ENCODE measurements around the gene FAIM2. TPM values are rescaled to one million over a fixed set of nuclear protein-coding genes. Genes with fewer than 3 reads are reported as not detected.

Gene FAIM2
- total RNA-seq, 1 donor from 2014 or later: not detected

GRCh38 chr12:49843876-49844437, 59.7 kb downstream of the FAIM2 start:
- no peak for TF ChIP-seq CTCF (conservative IDR thresholded peaks at IDR 0.05; ENCODE audit: low read depth, low read length)
- no peak overlapping the region for H3K4me3 ChIP-seq (ENCODE audit: low read depth, low read length)
- DNase-seq (ENCODE audit: low read depth): no peak

- DNase-seq (ENCODE audit: low read depth): no peak
- peak overlapping the region; percentile 83 for H3K4me3 ChIP-seq (ENCODE audit: low read depth, low read length)
- TF ChIP-seq CTCF (conservative IDR thresholded peaks at IDR 0.05; ENCODE audit: low read depth, low read length): no peak
Observed at GRCh38 chr12:49843411-49843810, 60.3 kb downstream of the FAIM2 start.

GRCh38 chr12:49842519-49843352, 61.0 kb downstream of the FAIM2 start, which contains the start of gene BCDIN3D:
Gene BCDIN3D, minus strand, starts transcription at chr12:49843106. Its CDS starts 19 bp downstream, at chr12:49843087.
- TF ChIP-seq CTCF (conservative IDR thresholded peaks at IDR 0.05; ENCODE audit: low read depth, low read length): no peak
- peak within 1 kb of the TSS; percentile 83 for H3K4me3 ChIP-seq (ENCODE audit: low read depth, low read length)
- peak; percentile 53 for DNase-seq (ENCODE audit: low read depth)

- H3K4me3 ChIP-seq (ENCODE audit: low read depth, low read length): no peak overlapping the region
- TF ChIP-seq CTCF (conservative IDR thresholded peaks at IDR 0.05; ENCODE audit: low read depth, low read length): peak; percentile 76
- DNase-seq (ENCODE audit: low read depth): no peak
Observed at GRCh38 chr12:49838973-49839633, 64.6 kb downstream of the FAIM2 start.

GRCh38 chr12:49832836-49833421, 70.8 kb downstream of the FAIM2 start:
- no peak for TF ChIP-seq CTCF (conservative IDR thresholded peaks at IDR 0.05; ENCODE audit: low read depth, low read length)
- DNase-seq (ENCODE audit: low read depth): peak; percentile 42
- H3K4me3 ChIP-seq (ENCODE audit: low read depth, low read length): no peak overlapping the region

GRCh38 chr12:49831717-49832116, 72.0 kb downstream of the FAIM2 start:
- TF ChIP-seq CTCF (conservative IDR thresholded peaks at IDR 0.05; ENCODE audit: low read depth, low read length): no peak
- no peak for DNase-seq (ENCODE audit: low read depth)
- no peak overlapping the region for H3K4me3 ChIP-seq (ENCODE audit: low read depth, low read length)
